GM12878 (cell line): ENCODE measurements around the gene PID1. TPM values are rescaled to one million over a fixed set of nuclear protein-coding genes. Genes with fewer than 3 reads are reported as not detected.

Source experiments
- ATAC-seq: fragments of 200-7000 bp; cut with Tn5 transposase; 3 replicates; pipeline ENCODE4 v1.9.1; 2020; ENCODE audit warnings: mild to moderate bottlenecking, moderate library complexity
- BruUV-seq: library from RNA; stranded (reverse); fragments of 400-500 nt; replicated peaks from 2 replicates; lab custom pipeline; 2021; lab: Mats Ljungman, UMichigan
- CTCF ChIA-PET: fragments of 300-600 bp; sonication (Branson Sonifier 250); formaldehyde crosslinking; extraction: SDS; loops from one replicate; lab custom pipeline; 2021; ENCODE audit warnings: inconsistent platforms; lab: Yijun Ruan, JAX
- POLR2A ChIA-PET: fragments of 350-600 bp; formaldehyde crosslinking; extraction: SDS; loops from one replicate; lab custom pipeline; 2021; ENCODE audit warnings: inconsistent platforms; lab: Charles Lee
- RAD21 ChIA-PET: fragments of 300-600 bp; sonication (Branson Sonifier 250); formaldehyde crosslinking; loops from one replicate; lab custom pipeline; 2023; ENCODE audit warnings: antibody characterized with exemption; ENCODE audit not compliant: unreplicated experiment; lab: Charles Lee
- SMC1A ChIA-PET: fragments of 300-600 bp; sonication (Branson Sonifier 250); formaldehyde crosslinking; loops from one replicate; lab custom pipeline; 2023; ENCODE audit not compliant: unreplicated experiment, uncharacterized antibody; lab: Charles Lee
- DNase-seq: peaks from one replicate; pipeline ENCODE4 v3.0.0-alpha.2; 2011; ENCODE audit warnings: low read depth, low spot score
- FAIRE-seq: peaks from 3 replicates; lab custom pipeline; 2011; peaks lifted over from hg19 to GRCh38; lab: Jason Lieb, UNC
- H2AFZ ChIP-seq: 2 replicates; pipeline ENCODE4 v1.6.0; 2011; ENCODE audit warnings: low read depth, low read length, control low read depth; ENCODE audit not compliant: control insufficient read depth
- H3K27ac ChIP-seq: 2 replicates; pipeline ENCODE4 v1.5.1; 2011; ENCODE audit warnings: control low read depth; ENCODE audit not compliant: control insufficient read depth, insufficient read depth
- H3K27me3 ChIP-seq, 2 experiments: replicated peaks in 1 of 2; 2 replicates each; pipeline versions ENCODE4 v1.6.0 to v1.6.1; 2011; ENCODE audit warnings: low read length in 1 of 2; ENCODE audit not compliant: control insufficient read depth in 2 of 2, insufficient read depth in 2 of 2
- H3K36me3 ChIP-seq, 2 experiments: 2 replicates each; pipeline ENCODE4 v1.5.1; 2011; ENCODE audit warnings: low read length in 1 of 2; ENCODE audit not compliant: control insufficient read depth in 2 of 2, insufficient read depth in 2 of 2
- H3K4me1 ChIP-seq: 2 replicates; pipeline ENCODE4 v1.6.1; 2011; ENCODE audit warnings: mild to moderate bottlenecking, low read length, moderate library complexity, mixed read lengths; ENCODE audit not compliant: control insufficient read depth, insufficient read depth
- H3K4me2 ChIP-seq: 2 replicates; pipeline ENCODE4 v1.6.0; 2011; ENCODE audit warnings: control low read depth; ENCODE audit not compliant: control insufficient read depth, insufficient read depth
- H3K4me3 ChIP-seq: fragments of 200-600 bp; sonication (generic); 2 replicates; pipeline ENCODE4 v1.5.1; 2016
- H3K79me2 ChIP-seq: 2 replicates; pipeline ENCODE4 v1.6.0; 2011; ENCODE audit warnings: low read length; ENCODE audit not compliant: control insufficient read depth, insufficient read depth
- H3K9ac ChIP-seq: 2 replicates; pipeline ENCODE4 v1.8.0; 2011; ENCODE audit warnings: low read length, control low read depth, mixed read lengths; ENCODE audit not compliant: control insufficient read depth, insufficient read depth
- H3K9me3 ChIP-seq: replicated peaks from 3 replicates; pipeline ENCODE4 v1.5.1; 2011; ENCODE audit warnings: mild to moderate bottlenecking, low read length; ENCODE audit not compliant: control insufficient read depth, insufficient read depth
- H4K20me1 ChIP-seq: 2 replicates; pipeline ENCODE4 v1.6.0; 2011; ENCODE audit not compliant: control insufficient read depth, insufficient read depth
- REST ChIP-seq: IDR thresholded peaks from 2 replicates; pipeline ENCODE4 v1.6.1; 2012; ENCODE audit warnings: mild to moderate bottlenecking, low read depth, low read length
- SUZ12 ChIP-seq: fragments of 200-600 bp; sonication (generic); IDR thresholded peaks from one replicate; pipeline ENCODE4 v1.6.1; 2018; ENCODE audit warnings: antibody characterized with exemption, mild to moderate bottlenecking; ENCODE audit not compliant: unreplicated experiment
- WGBS: methylation state at CpG from one replicate; pipeline ENCODE4 v1.1.6; 2016; ENCODE audit warnings: low lambda C conversion rate; ENCODE audit not compliant: insufficient replicate concordance, insufficient coverage; ENCODE audit errors: missing lambda C conversion rate; 5-methylcytosine and 5-hydroxymethylcytosine counted together
- in situ Hi-C: fragments of 300-500 bp; cut with MboI; formaldehyde crosslinking; loops from 9 replicates; pipeline ENCODE4 v1.14.3; 2018; ENCODE audit warnings: mixed read lengths
- intact Hi-C: fragments of 100-400 bp; cut with micrococcal nuclease; formaldehyde crosslinking; loops from one replicate; pipeline ENCODE4 v1.14.2; 2022; ENCODE audit not compliant: unreplicated experiment
- polyA plus RNA-seq, 11 experiments: library from polyadenylated mRNA; depleted of rRNA in 4 of 11; unstranded in 6 of 11; stranded (reverse) in 5 of 11; fragments of >200 nt; fragmentation: Nextera tagmentation in 4 of 11; fragmentation: Illumina TruSeq in 1 of 11; extraction: Ambion mirVana in 4 of 11; extraction: Trizol in 1 of 11; gene quantifications; 1 replicate in 1 of 11; 2 replicates in 10 of 11; pipeline versions ENCODE4 v1.2.1 to v1.2.3, GENCODE V29; 2011 to 2016; ENCODE audit warnings: inconsistent platforms in 2 of 11, missing spikeins in 2 of 11, low read depth in 1 of 11
- total RNA-seq, 4 experiments: library from RNA; depleted of rRNA in 3 of 4; stranded (reverse); fragments of >200 nt in 3 of 4; fragmentation: Illumina TruSeq in 1 of 4; extraction: Trizol in 1 of 4; gene quantifications; 2 replicates each; pipeline versions ENCODE4 v1.2.1 to v1.2.3, GENCODE V29; 2013 to 2021

PID1 gene
- total and polyA plus RNA-seq, 10 of the 15 experiments (the other 5 are each of a cell fraction or from before 2014, with no cell fraction given) = not detected

- no peak overlapping the region for H3K4me2 ChIP-seq
- SMC1A ChIA-PET = no interaction called here
Measured at GRCh38 chr2:229235131-229235914, 35.8 kb downstream of the PID1 start.

More at GRCh38 chr2:229235131-229235914, 35.8 kb downstream of the PID1 start:
- Histone ChIP-seq H3K9ac (no peak overlapping the region), H3K79me2 (no peaks in the 10 kb centered on the region), H3K9me3 (no peaks in the 10 kb centered on the region), H3K4me3 (no peak overlapping the region), H2AFZ (no peak overlapping the region), H3K27ac (no peak overlapping the region), H4K20me1 (no peaks in the 10 kb centered on the region), H3K4me1 (no peaks in the 10 kb centered on the region), H3K36me3 (no peaks in the 10 kb centered on the region), H3K27me3 (no peaks in the 10 kb centered on the region)
- WGBS = 3% methylated on average over 9 of the region's 9 CpGs
- BruUV-seq = no TSS peak
- no peak for FAIRE-seq
- POLR2A ChIA-PET = interaction anchor here (0.5 kb wide), 1 partner anchor 61 kb away, joined by 3 read pairs; no protein-coding TSS in a partner anchor
- no peak for ATAC-seq
- RAD21 ChIA-PET = no interaction called here
- CTCF ChIA-PET = no interaction called here
- no peak for DNase-seq
- intact Hi-C loops (no loop called here), in situ Hi-C loops (no loop called here)
- TF ChIP-seq SUZ12 (no peak), REST (peak; percentile 53; the same call in 1 of the 2 replicates)
